AG09309 (cell line): ENCODE measurements around the gene ARMH2.
"Not testable (repeated sequence)": the region's sequence is repeated elsewhere in the genome, so short reads cannot be mapped to it uniquely, and the experiment has no call there.

ENCODE experiments used
- DNase-seq: peaks from one replicate; pipeline ENCODE4 v3.0.0-alpha.2; 2010; ENCODE audit warnings: low read depth
- H3K4me3 ChIP-seq: 2 replicates; pipeline ENCODE4 v1.5.1; 2011; ENCODE audit warnings: mild to moderate bottlenecking, low read depth, low read length, moderate library complexity; ENCODE audit not compliant: control insufficient read depth
- CTCF ChIP-seq: IDR thresholded peaks from 2 replicates; pipeline ENCODE4 v1.5.1; 2011; ENCODE audit warnings: mild to moderate bottlenecking, low read depth, low read length, inconsistent platforms; ENCODE audit not compliant: insufficient read depth, control insufficient read depth; ENCODE audit errors: missing control alignments

The ARMH2 gene

GRCh38 chr6:24752917-24753492 is 45.7 kb downstream of the ARMH2 start:
- TF ChIP-seq CTCF = no peak
- DNase-seq = no peak
- no peak overlapping the region for H3K4me3 ChIP-seq

- no peak for TF ChIP-seq CTCF
- H3K4me3 ChIP-seq = no peak overlapping the region
- no peak for DNase-seq
Observed at GRCh38 chr6:24752503-24752902, 46.2 kb downstream of the ARMH2 start.

GRCh38 chr6:24750878-24751277 is 47.8 kb downstream of the ARMH2 start:
- not testable (repeated sequence) for H3K4me3 ChIP-seq, DNase-seq

GRCh38 chr6:24749297-24749696 is 49.4 kb downstream of the ARMH2 start:
- DNase-seq = no peak
- H3K4me3 ChIP-seq = no peak overlapping the region

More at GRCh38 chr6:24749297-24749696, 49.4 kb downstream of the ARMH2 start:
- no peak for TF ChIP-seq CTCF
